Measurements from ENCODE around the gene LRRC30.

LRRC30 gene

DNA sequence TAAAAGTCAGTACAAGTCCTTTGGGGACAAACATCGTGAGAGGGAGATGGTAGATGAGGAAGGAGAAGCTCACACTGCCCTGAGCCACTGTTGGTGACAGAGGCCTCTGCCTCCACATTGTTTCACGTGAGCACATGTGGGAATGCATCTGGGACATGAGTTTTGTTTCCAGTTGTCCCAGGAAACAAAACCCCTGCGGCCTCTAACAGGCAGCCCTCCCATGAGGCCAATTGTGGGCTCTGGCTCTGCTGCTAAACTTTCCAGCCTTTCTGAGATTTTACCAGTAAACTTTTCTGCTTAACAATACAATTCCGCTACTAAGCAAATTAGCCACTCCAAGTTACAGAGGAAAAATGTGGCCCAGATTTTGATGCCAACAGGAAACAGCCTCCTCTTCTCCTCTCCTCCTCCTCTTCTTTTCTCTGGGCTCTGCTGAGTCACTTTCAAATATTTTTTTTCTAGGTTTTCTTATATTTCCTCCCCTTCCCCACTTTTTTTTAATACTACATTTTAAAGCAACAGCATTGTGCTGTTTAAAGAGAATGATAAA is 23.4 kb upstream of the LRRC30 start:
- no peaks in the 10 kb centered on the region for H3K36me3 ChIP-seq (ENCODE audit: insufficient read depth, low read length)
- no peak overlapping the region for H3K27ac ChIP-seq (ENCODE audit: low read depth, low read length, poor library complexity, severe bottlenecking)

DNA sequence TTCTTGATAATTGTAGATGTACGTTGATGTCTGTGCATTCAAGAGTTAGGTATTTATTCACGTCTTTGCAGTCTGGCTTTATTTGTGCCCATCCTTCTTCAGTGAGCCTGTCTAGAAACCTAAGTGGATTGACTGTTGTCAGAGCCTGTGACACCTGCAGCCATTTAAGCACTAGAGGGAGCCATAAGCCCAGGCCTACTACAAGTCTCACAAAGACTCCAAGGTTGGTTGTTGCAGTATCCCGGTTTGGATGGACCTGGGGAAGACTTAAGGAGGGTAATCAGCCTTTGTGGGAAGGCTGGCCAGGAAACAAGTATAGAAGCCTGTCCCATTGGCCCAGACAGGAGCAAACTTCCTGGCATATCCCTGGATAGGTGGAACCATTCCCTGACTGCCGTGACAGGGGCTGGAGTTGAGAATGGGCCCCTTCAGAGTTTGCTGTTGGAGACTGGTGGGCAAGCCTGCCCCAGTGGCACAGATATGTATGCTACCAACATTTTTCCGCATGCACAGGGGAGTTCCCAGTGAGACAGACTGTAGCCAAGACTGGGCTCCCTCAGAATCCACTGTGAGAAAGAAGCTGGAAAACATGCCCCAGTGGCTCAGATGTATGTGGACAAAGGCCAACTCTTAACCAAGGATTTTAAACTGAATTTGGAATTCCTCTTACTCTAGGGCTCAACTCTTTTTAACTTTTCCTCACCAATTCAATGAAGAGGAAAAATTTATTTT is 9.3 kb upstream of the LRRC30 start:
- H3K9ac ChIP-seq (ENCODE audit: low read length) = no peak overlapping the region
- no peak overlapping the region for H3K27ac ChIP-seq (ENCODE audit: low read depth, low read length, poor library complexity, severe bottlenecking)
- H3K4me2 ChIP-seq (ENCODE audit: low read length) = no peak overlapping the region
- H3K4me1 ChIP-seq (ENCODE audit: insufficient read depth, low read length, severe bottlenecking) = no peaks in the 10 kb centered on the region
- H3K9me3 ChIP-seq (ENCODE audit: low read length) = no peaks in the 10 kb centered on the region
- H4K20me1 ChIP-seq (ENCODE audit: insufficient read depth, low read length) = no peaks in the 10 kb centered on the region
- H3F3A ChIP-seq (ENCODE audit: insufficient read depth, low read length) = no peaks in the 10 kb centered on the region
- H3K36me3 ChIP-seq (ENCODE audit: insufficient read depth, low read length) = no peaks in the 10 kb centered on the region
- TF ChIP-seq, protein P1, sequence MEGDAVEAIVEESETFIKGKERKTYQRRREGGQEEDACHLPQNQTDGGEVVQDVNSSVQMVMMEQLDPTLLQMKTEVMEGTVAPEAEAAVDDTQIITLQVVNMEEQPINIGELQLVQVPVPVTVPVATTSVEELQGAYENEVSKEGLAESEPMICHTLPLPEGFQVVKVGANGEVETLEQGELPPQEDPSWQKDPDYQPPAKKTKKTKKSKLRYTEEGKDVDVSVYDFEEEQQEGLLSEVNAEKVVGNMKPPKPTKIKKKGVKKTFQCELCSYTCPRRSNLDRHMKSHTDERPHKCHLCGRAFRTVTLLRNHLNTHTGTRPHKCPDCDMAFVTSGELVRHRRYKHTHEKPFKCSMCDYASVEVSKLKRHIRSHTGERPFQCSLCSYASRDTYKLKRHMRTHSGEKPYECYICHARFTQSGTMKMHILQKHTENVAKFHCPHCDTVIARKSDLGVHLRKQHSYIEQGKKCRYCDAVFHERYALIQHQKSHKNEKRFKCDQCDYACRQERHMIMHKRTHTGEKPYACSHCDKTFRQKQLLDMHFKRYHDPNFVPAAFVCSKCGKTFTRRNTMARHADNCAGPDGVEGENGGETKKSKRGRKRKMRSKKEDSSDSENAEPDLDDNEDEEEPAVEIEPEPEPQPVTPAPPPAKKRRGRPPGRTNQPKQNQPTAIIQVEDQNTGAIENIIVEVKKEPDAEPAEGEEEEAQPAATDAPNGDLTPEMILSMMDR (IDR thresholded peaks at IDR 0.05; ENCODE audit: low read length) = peak; percentile 93
- TF ChIP-seq EZH2 (IDR thresholded peaks at IDR 0.05; ENCODE audit: borderline replicate concordance, low read length) = no peak
- no peaks in the 10 kb centered on the region for H3K27me3 ChIP-seq (ENCODE audit: insufficient read depth, low read length)
- no peaks in the 10 kb centered on the region for H3K9me2 ChIP-seq (ENCODE audit: low read depth, low read length)
- no peaks in the 10 kb centered on the region for H3K79me2 ChIP-seq (ENCODE audit: insufficient read depth, low read length)
- no peak overlapping the region for H3K4me3 ChIP-seq (ENCODE audit: low read depth, low read length, poor library complexity, severe bottlenecking)
- no peak overlapping the region for H2AFZ ChIP-seq (ENCODE audit: low read length)

More for the DNA sequence above, 23.4 kb upstream of the LRRC30 start:
- Histone ChIP-seq H3K4me2 (ENCODE audit: low read length) (no peak overlapping the region), H2AFZ (ENCODE audit: low read length) (no peak overlapping the region), H3K4me1 (ENCODE audit: insufficient read depth, low read length, severe bottlenecking) (no peaks in the 10 kb centered on the region), H3K9me2 (ENCODE audit: low read depth, low read length) (no peaks in the 10 kb centered on the region), H3K79me2 (ENCODE audit: insufficient read depth, low read length) (no peaks in the 10 kb centered on the region), H3K9ac (ENCODE audit: low read length) (no peak overlapping the region), H3K9me3 (ENCODE audit: low read length) (no peaks in the 10 kb centered on the region), H3F3A (ENCODE audit: insufficient read depth, low read length) (no peaks in the 10 kb centered on the region), H3K4me3 (ENCODE audit: low read depth, low read length, poor library complexity, severe bottlenecking) (no peak overlapping the region), H4K20me1 (ENCODE audit: insufficient read depth, low read length) (no peaks in the 10 kb centered on the region), H3K27me3 (ENCODE audit: insufficient read depth, low read length) (no peaks in the 10 kb centered on the region)
- TF ChIP-seq, protein P1 (IDR thresholded peaks at IDR 0.05; ENCODE audit: low read length) = no peak
- TF ChIP-seq EZH2 (IDR thresholded peaks at IDR 0.05; ENCODE audit: borderline replicate concordance, low read length) = no peak

DNA sequence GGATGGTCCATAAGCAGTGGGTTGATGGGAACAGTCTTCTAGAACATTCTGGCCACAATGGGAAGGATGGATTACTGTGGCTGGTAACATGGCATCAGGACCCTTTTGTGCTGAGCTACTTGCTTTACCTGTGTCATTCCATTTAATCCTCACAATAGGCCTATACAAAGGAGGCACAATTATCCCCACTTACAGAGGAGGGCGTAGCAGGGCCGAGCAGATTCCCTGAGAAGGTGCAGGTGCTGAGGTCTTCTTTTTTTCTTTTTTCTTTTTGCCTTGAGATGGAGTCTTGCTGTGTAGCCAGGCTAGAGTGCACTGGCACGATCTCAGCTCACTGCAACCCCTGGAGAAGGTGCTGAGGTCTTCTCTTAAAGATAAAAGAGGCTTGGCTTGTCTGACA is 6.7 kb upstream of the LRRC30 start:
- no peaks in the 10 kb centered on the region for H3F3A ChIP-seq (ENCODE audit: insufficient read depth, low read length)
- H3K9me2 ChIP-seq (ENCODE audit: low read depth, low read length) = no peaks in the 10 kb centered on the region
- no peak overlapping the region for H2AFZ ChIP-seq (ENCODE audit: low read length)
- no peaks in the 10 kb centered on the region for H3K27me3 ChIP-seq (ENCODE audit: insufficient read depth, low read length)
- TF ChIP-seq, protein P1 (IDR thresholded peaks at IDR 0.05; ENCODE audit: low read length) = no peak
- no peak for TF ChIP-seq EZH2 (IDR thresholded peaks at IDR 0.05; ENCODE audit: borderline replicate concordance, low read length)
- H4K20me1 ChIP-seq (ENCODE audit: insufficient read depth, low read length) = no peaks in the 10 kb centered on the region
- no peak overlapping the region for H3K9ac ChIP-seq (ENCODE audit: low read length)
- H3K4me1 ChIP-seq (ENCODE audit: insufficient read depth, low read length, severe bottlenecking) = no peaks in the 10 kb centered on the region
- no peak overlapping the region for H3K4me3 ChIP-seq (ENCODE audit: low read depth, low read length, poor library complexity, severe bottlenecking)
- H3K9me3 ChIP-seq (ENCODE audit: low read length) = no peaks in the 10 kb centered on the region
- no peaks in the 10 kb centered on the region for H3K79me2 ChIP-seq (ENCODE audit: insufficient read depth, low read length)
- H3K4me2 ChIP-seq (ENCODE audit: low read length) = no peak overlapping the region
- H3K36me3 ChIP-seq (ENCODE audit: insufficient read depth, low read length) = no peaks in the 10 kb centered on the region
- no peak overlapping the region for H3K27ac ChIP-seq (ENCODE audit: low read depth, low read length, poor library complexity, severe bottlenecking)

All from OCI-LY1 (cell line).